Right lung (tissue), 5 donors: ENCODE results near the gene FGF11. TPM values are rescaled to one million over a fixed set of nuclear protein-coding genes. Genes with fewer than 3 reads are reported as not detected.

Experiments used
- DNase-seq, 2 donors: peaks; one replicate each; pipeline ENCODE4 v3.0.0-alpha.2; 2013
- polyA plus RNA-seq, 5 donors: library from polyadenylated mRNA; unstranded; fragments of 120-200 nt; gene quantifications; one replicate each; pipeline versions ENCODE4 v1.2.1 to v1.2.3, GENCODE V29; 2013; ENCODE audit warnings: inconsistent platforms in 1 of 5, low replicate concordance in 1 of 5; ENCODE audit not compliant: insufficient read length in 5 of 5, insufficient read depth in 1 of 5

The FGF11 gene
- polyA plus RNA-seq, 5 donors: 1.4 to 2.5 (median 1.9) TPM

- no peak for DNase-seq
Measured at GRCh38 chr17:7407485-7408251, 31.6 kb upstream of the FGF11 start, which contains the start of gene NLGN2. TSS of gene NLGN2 (plus strand) at chr17:7407845. CDS start at chr17:7408256, 411 bp downstream.

GRCh38 chr17:7408252-7408727 is 31.0 kb upstream of the FGF11 start:
- no peak for DNase-seq

GRCh38 chr17:7408863-7409262 is 30.4 kb upstream of the FGF11 start:
- no peak for DNase-seq

GRCh38 chr17:7409716-7410115 is 29.6 kb upstream of the FGF11 start:
- no peak for DNase-seq

GRCh38 chr17:7410634-7411426 is 28.5 kb upstream of the FGF11 start:
- no peak for DNase-seq

GRCh38 chr17:7411427-7411750 is 27.9 kb upstream of the FGF11 start:
- no peak for DNase-seq

GRCh38 chr17:7413346-7413985 is 25.8 kb upstream of the FGF11 start:
- no peak for DNase-seq

GRCh38 chr17:7414837-7415236 is 24.5 kb upstream of the FGF11 start:
- no peak for DNase-seq

GRCh38 chr17:7415784-7416183 is 23.5 kb upstream of the FGF11 start:
- no peak for DNase-seq

GRCh38 chr17:7416323-7416722 is 23.0 kb upstream of the FGF11 start:
- DNase-seq: no peak

GRCh38 chr17:7417056-7417655 is 22.2 kb upstream of the FGF11 start:
- no peak for DNase-seq

- no peak for DNase-seq
Measured at GRCh38 chr17:7418472-7419152, 20.7 kb upstream of the FGF11 start.

GRCh38 chr17:7419819-7420610 is 19.3 kb upstream of the FGF11 start, which contains the start of gene SPEM1:
TSS of gene SPEM1 (plus strand) at chr17:7420324. CDS start at chr17:7420385, 61 bp downstream.
- DNase-seq: peak; percentile 45 to 54

- DNase-seq: no peak
Measured at GRCh38 chr17:7421186-7421585, 18.1 kb upstream of the FGF11 start.

- no peak for DNase-seq
Measured at GRCh38 chr17:7423679-7424078, 15.6 kb upstream of the FGF11 start.

GRCh38 chr17:7425316-7425715 is 14.0 kb upstream of the FGF11 start, which contains the start of gene SPEM2:
TSS of gene SPEM2 (plus strand) at chr17:7425616. CDS start at chr17:7425689, 73 bp downstream.
- no peak for DNase-seq

GRCh38 chr17:7425756-7426155 is 13.6 kb upstream of the FGF11 start:
- DNase-seq: no peak

- DNase-seq: no peak
Measured at GRCh38 chr17:7426203-7426863, 13.0 kb upstream of the FGF11 start.

- no peak for DNase-seq
Measured at GRCh38 chr17:7426896-7427489, 12.3 kb upstream of the FGF11 start.
